NCI-H1417 (cell line): ENCODE data around the gene MMAB.
A peak's percentile ranks its signal among the peaks of the same experiment; 100 is the strongest.

Experiments used
- DNase-seq, 3 experiments: peaks; one replicate each; lab custom pipeline; 2025; lab: John Stamatoyannopoulos, UW

MMAB gene

GRCh38 chr12:109538191-109538863 is 35.0 kb downstream of the MMAB start:
- no peak for DNase-seq

DNA sequence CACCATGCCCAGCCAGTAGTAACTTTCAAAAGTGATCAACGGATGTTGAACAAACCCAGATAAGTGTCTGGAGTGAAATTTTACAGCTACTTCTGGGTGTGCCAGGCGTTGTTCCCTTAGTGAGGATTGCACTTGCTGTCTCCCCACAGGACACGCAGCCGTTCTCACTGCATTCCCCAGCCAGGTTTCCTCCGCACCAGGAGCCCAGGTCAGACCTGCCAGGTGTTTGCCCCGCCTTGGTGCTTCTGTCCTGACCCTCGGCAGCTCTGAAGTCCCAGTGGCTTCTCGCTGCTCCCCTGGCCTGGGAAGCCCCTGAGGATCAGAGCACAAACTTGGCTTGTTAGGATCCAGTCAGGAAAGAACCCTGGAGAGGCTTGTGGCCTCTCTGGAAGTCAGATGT is 36.2 kb downstream of the MMAB start:
- DNase-seq, result no peak

DNA sequence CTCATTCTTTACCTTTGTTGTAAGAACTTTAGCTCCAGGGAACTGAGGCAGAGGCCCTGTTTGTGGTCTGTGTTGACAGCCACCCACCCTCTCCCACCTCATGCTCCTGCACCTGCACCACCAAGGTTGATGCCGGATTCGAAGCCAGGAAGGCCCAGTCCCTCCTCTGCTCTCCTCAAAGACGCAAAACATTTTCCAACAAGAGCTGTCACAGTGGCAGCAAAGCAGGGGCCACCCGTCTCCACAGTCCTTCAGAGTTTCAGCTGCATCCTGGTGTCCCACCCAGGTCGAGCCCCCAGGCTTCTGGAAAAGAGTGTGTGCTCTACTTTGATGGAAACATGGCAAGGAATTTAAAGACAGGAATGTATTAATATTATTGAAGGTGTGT is 37.4 kb downstream of the MMAB start:
- no peak for DNase-seq

- no peak for DNase-seq
Observed at GRCh38 chr12:109535231-109535862, 38.0 kb downstream of the MMAB start.

DNA sequence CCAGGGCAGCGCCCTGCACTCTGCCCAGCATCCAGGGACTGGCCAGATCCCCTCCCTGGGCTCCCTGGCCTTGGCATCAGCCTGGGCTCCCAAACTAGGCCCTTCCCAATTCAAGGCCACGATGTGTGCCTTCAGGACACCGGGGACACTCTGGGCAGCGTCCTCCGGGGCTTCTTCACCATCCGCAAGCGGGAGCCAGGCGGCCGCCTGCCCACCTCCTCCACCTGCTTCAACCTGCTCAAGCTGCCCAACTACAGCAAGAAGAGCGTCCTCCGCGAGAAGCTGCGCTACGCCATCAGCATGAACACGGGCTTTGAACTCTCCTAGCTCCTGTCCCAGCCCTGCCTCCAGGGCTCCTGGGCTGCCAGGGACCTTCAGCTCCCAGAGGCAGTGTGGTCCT is 38.8 kb downstream of the MMAB start:
- DNase-seq, result no peak

GRCh38 chr12:109533487-109533740 is 39.9 kb downstream of the MMAB start:
- DNase-seq, result no peak

DNA sequence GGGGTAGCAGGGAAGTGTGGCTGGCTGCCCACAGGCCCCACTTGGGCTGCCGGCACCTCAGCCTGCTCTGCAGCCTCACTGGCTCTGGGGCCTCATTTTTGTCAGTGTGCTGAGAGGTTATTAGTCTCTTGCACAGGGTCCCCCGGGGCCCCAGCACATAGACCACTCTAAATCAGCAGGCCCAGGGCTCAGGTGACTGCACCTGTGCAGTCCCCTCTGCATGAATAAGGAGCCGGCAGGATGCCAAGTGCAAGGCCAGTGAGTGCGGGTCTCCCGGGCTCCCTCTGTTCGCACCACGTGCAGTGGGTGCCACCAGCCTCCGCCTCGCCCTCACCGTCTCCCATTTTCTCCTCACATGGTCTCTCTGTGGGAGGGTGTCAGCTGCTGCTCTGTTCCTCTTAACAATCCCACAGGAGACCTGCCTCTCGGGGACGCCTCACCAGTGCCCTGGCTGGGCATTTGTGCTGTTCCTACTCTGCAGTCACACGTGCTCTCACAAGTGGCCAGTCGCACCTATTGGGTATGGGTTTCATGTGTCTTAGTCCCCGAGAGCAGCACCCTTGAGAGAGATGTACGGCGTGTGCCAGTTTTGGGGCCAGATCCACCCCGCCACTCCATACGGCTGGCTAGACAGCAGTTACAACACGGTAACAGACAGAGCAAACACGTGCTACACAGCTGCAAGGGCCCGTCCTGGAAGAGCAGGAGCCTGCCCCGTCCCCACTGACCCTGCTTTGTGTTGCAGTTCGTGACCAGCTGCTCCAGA is 40.4 kb downstream of the MMAB start:
- DNase-seq, result peak in 1 of 3 experiments; percentile 43

- DNase-seq, result no peak
Observed at GRCh38 chr12:109531411-109531810, 41.9 kb downstream of the MMAB start.

GRCh38 chr12:109529691-109530640 is 43.3 kb downstream of the MMAB start:
- DNase-seq, result no peak

DNA sequence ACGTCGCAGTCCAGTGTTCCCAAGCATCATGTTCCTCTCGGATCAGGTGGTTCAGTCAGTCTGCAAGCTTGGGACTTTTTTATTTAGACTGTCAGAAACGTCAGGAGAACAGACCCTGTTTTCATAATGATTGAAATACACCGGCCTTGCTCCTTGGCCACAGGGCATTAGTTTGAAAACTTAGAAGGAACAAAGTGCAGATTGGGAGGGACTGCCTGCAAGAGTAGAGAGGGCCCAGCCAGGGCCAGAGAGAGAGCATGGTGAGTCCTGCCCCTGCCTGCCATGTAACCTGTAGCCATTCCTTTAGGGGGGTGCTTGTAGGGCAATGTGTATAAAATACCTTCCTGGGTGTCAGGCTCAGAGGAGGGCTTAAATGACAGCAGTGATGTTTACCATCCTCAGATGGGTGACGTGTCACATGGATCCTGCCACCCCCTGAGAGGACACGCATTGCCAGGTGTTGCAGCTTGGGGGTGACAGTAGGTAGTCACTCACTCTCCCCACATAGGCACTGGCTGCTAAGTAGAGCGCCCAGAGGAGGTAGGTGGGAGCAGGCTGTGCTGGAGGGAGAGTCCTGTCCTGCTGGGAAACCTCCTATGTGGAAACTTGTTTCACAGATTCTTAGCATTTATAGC is 45.7 kb downstream of the MMAB start:
- DNase-seq, result no peak

DNA sequence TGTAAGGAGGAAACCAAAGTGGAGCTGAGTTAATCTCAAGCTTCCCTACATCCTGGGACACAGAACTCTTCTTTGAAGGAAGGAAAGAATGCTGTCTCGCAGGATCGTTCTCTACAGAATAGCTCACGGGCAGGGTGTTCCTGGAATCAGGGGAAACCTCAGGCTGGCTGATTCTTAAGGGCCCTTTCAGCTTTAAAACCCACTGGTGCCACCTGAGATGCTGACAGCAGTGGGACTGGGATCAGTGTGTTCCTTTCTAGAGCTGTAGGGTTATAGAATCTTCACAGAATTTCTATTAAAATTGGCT is 48.1 kb downstream of the MMAB start:
- DNase-seq, result no peak

GRCh38 chr12:109524466-109525278 is 48.6 kb downstream of the MMAB start:
- DNase-seq, result no peak

- no peak for DNase-seq
Observed at GRCh38 chr12:109523504-109523903, 49.8 kb downstream of the MMAB start.

DNA sequence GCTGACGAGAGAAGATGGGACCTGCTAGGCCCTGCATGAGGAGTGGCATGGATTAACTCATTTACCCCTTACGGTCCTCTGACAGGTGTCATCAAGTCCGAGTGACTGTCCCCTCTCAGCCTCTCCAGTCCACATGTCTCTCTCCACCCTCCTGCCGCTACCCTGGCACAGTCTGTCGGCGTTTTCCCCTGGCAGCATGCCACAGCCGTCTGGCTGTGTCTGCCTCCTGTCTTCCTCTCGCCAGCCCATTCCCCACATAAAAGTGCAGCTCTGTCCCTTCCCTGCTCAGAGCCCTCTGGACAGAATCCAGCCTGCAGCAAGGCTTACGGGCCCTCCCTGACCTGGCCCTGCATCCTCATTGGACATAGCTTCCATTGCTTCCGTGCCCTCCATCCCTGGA is 50.2 kb downstream of the MMAB start:
- DNase-seq, result no peak

GRCh38 chr12:109521831-109522230 is 51.5 kb downstream of the MMAB start:
- DNase-seq, result no peak

DNA sequence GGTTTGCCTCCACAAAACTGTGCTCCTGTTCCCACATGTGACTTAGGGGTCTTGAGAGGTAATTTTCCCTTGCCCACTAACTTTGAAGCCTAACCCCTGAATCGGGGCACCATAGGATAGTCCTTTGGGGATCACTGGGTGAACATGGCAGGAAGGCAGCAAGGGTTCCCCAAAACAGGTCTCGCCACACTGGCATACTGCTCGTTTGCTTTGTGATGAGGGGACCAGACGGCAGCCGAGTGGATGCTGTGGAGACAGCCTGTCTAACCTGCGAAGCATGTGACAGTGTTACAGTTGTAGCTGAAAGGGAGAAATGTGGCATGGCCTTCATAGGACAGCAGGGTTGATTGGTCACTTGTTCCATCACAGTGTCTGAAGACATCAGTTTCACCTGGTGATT is 53.5 kb downstream of the MMAB start:
- DNase-seq, result no peak

- DNase-seq, result peak; percentile 44 to 89 (median 80)
Observed at GRCh38 chr12:109518820-109519665, 54.3 kb downstream of the MMAB start.

DNA sequence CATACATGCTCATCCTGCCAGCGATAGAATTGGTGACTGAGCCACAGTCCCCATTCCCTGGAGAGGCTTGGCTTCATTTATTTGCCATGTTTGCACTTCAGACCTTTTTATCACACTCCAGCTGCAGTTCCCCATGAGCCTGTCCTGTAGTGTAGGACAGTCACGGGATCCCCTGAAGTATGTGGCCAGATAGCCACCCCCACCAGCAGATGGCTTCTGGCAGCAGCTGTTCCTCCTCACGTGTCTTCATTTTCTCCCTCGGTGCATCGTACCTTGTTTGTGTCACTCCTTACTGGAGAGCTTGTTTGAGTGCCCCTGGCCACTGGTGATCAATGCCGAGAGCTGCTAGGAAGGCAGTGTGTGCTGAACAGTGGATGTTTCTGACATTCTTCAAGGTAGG is 55.7 kb downstream of the MMAB start:
- DNase-seq, result peak in 2 of 3 experiments; percentile 45 to 97

- DNase-seq, result peak in 2 of 3 experiments; percentile 33 to 81
Observed at GRCh38 chr12:109513977-109514376, 59.3 kb downstream of the MMAB start.

GRCh38 chr12:109513051-109513450 is 60.3 kb downstream of the MMAB start:
- peak in 2 of 3 experiments; percentile 6 to 63 for DNase-seq
